Activated CD8-positive, alpha-beta memory T cell treated with anti-CD3 and anti-CD28 coated beads, Interleukin-2, amount 10 ng/mL, durations not matched to agents 7 days and 5 days (primary cell): ENCODE data around the gene MCTP2. TPM values are rescaled to one million over a fixed set of nuclear protein-coding genes. Genes with fewer than 3 reads are reported as not detected.

Experiments
- ATAC-seq: fragments of 150-1000 bp; cut with Tn5 transposase; one replicate; pipeline ENCODE4 v1.10.0; 2021; ENCODE audit warnings: moderate library complexity
- CTCF ChIA-PET: fragments of 350-600 bp; sonication (Branson Sonifier 250); formaldehyde crosslinking; loops from one replicate; lab custom pipeline; 2021; ENCODE audit warnings: antibody characterized with exemption; lab: Charles Lee
- DNase-seq: peaks from one replicate; pipeline ENCODE4 v3.0.0-alpha.2; 2020
- H3K27ac Mint-ChIP-seq: one replicate; pipeline ENCODE4 v1.8.0; 2021; ENCODE audit warnings: mild to moderate bottlenecking, mixed read lengths
- H3K27me3 Mint-ChIP-seq: one replicate; pipeline ENCODE4 v1.8.0; 2021; ENCODE audit warnings: mixed read lengths
- H3K36me3 Mint-ChIP-seq: one replicate; pipeline ENCODE4 v1.8.0; 2021; ENCODE audit warnings: mild to moderate bottlenecking, mixed read lengths
- H3K4me1 Mint-ChIP-seq: one replicate; pipeline ENCODE4 v1.8.0; 2021; ENCODE audit warnings: mixed read lengths
- H3K4me3 Mint-ChIP-seq: one replicate; pipeline ENCODE4 v1.8.0; 2021; ENCODE audit warnings: mild to moderate bottlenecking, moderate library complexity, mixed read lengths
- H3K9me3 Mint-ChIP-seq: one replicate; pipeline ENCODE4 v1.8.0; 2022; ENCODE audit warnings: low read depth, mixed read lengths
- total RNA-seq, 2 experiments: library from RNA; stranded (reverse); gene quantifications; one replicate each; pipeline ENCODE4 v1.2.3, GENCODE V29; 2021

The MCTP2 gene
- total RNA-seq, 2 experiments from 2014 or later = 67.2 to 83.8 TPM

- Mint-ChIP-seq H3K36me3 (peaks cover 47% of the 10 kb centered on the region), H3K4me1 (peaks cover 40% of the 10 kb centered on the region), H3K27me3 (no peaks in the 10 kb centered on the region), H3K4me3 (no peak overlapping the region), H3K27ac (no peak overlapping the region), H3K9me3 (no peaks in the 10 kb centered on the region)
- DNase-seq (no peak), ATAC-seq (no peak)
- CTCF ChIA-PET = interaction anchor here (0.6 to 9.1 kb wide), 4 partner anchors 8 to 164 kb away, joined by 3 to 199 read pairs (median 49); partner anchors contain the start of gene MCTP2
These were observed 96.1 kb downstream of the MCTP2 start for GRCh38 chr15:94327356-94327936.

- Mint-ChIP-seq H3K4me3 (no peak overlapping the region), H3K36me3 (peaks cover 36% of the 10 kb centered on the region), H3K27me3 (no peaks in the 10 kb centered on the region), H3K27ac (peak overlapping the region; percentile 25), H3K9me3 (no peaks in the 10 kb centered on the region), H3K4me1 (peaks cover 9% of the 10 kb centered on the region)
- CTCF ChIA-PET = interaction anchor here (0.8 to 2.8 kb wide), 4 partner anchors 10 to 212 kb away, joined by 3 to 17 read pairs (median 5); no protein-coding TSS in a partner anchor
- DNase-seq (no peak), ATAC-seq (no peak)
These were observed 100.4 kb downstream of the MCTP2 start for GRCh38 chr15:94331731-94332130.

GRCh38 chr15:94335616-94336015, 104.3 kb downstream of the MCTP2 start:
- H3K27me3 Mint-ChIP-seq = no peaks in the 10 kb centered on the region
- no peaks in the 10 kb centered on the region for H3K4me1 Mint-ChIP-seq
- no peaks in the 10 kb centered on the region for H3K9me3 Mint-ChIP-seq
- DNase-seq (no peak), ATAC-seq (no peak)
- CTCF ChIA-PET = interaction anchor here (1.0 to 3.7 kb wide), 3 partner anchors 8 to 12 kb away, joined by 3 to 24 read pairs (median 3); no protein-coding TSS in a partner anchor
- H3K36me3 Mint-ChIP-seq = peaks cover 23% of the 10 kb centered on the region
- no peak overlapping the region for H3K4me3 Mint-ChIP-seq
- H3K27ac Mint-ChIP-seq = no peak overlapping the region

GRCh38 chr15:94336817-94337467, 105.6 kb downstream of the MCTP2 start:
- ATAC-seq (no peak), DNase-seq (no peak)
- Mint-ChIP-seq H3K27me3 (no peaks in the 10 kb centered on the region), H3K36me3 (peaks cover 25% of the 10 kb centered on the region), H3K4me1 (no peaks in the 10 kb centered on the region), H3K4me3 (no peak overlapping the region), H3K27ac (no peak overlapping the region), H3K9me3 (no peaks in the 10 kb centered on the region)
- CTCF ChIA-PET = interaction anchor here (4.1 kb wide), 1 partner anchor 13 kb away, joined by 17 read pairs; no protein-coding TSS in a partner anchor

GRCh38 chr15:94338243-94338846, 107.0 kb downstream of the MCTP2 start:
- peaks cover 26% of the 10 kb centered on the region for H3K36me3 Mint-ChIP-seq
- no peaks in the 10 kb centered on the region for H3K9me3 Mint-ChIP-seq
- CTCF ChIA-PET = interaction anchor here (1.5 to 4.1 kb wide), 2 partner anchors 14 to 174 kb away, joined by 3 to 17 read pairs; no protein-coding TSS in a partner anchor
- H3K27me3 Mint-ChIP-seq = no peaks in the 10 kb centered on the region
- no peak overlapping the region for H3K4me3 Mint-ChIP-seq
- ATAC-seq (no peak), DNase-seq (no peak)
- H3K4me1 Mint-ChIP-seq = no peaks in the 10 kb centered on the region
- no peak overlapping the region for H3K27ac Mint-ChIP-seq

GRCh38 chr15:94346282-94346681, 114.9 kb downstream of the MCTP2 start:
- Mint-ChIP-seq H3K4me1 (peaks cover 5% of the 10 kb centered on the region), H3K9me3 (no peaks in the 10 kb centered on the region), H3K4me3 (no peak overlapping the region), H3K27ac (peak overlapping the region; percentile 4), H3K27me3 (no peaks in the 10 kb centered on the region), H3K36me3 (peaks cover 17% of the 10 kb centered on the region)
- CTCF ChIA-PET = interaction anchor here (1.1 to 1.4 kb wide), 3 partner anchors 11 to 97 kb away, joined by 3 to 4 read pairs (median 3); no protein-coding TSS in a partner anchor
- ATAC-seq (no peak), DNase-seq (no peak)

- H3K9me3 Mint-ChIP-seq = no peaks in the 10 kb centered on the region
- H3K27me3 Mint-ChIP-seq = no peaks in the 10 kb centered on the region
- no peak overlapping the region for H3K27ac Mint-ChIP-seq
- H3K36me3 Mint-ChIP-seq = peaks cover 33% of the 10 kb centered on the region
- H3K4me3 Mint-ChIP-seq = no peak overlapping the region
- H3K4me1 Mint-ChIP-seq = peaks cover 5% of the 10 kb centered on the region
- no peak for DNase-seq
- no peak for ATAC-seq
- CTCF ChIA-PET = interaction anchor here (1.3 kb wide), 1 partner anchor 12 kb away, joined by 3 read pairs; no protein-coding TSS in a partner anchor
These were observed 116.7 kb downstream of the MCTP2 start for GRCh38 chr15:94348084-94348483.

- no peaks in the 10 kb centered on the region for H3K27me3 Mint-ChIP-seq
- no peaks in the 10 kb centered on the region for H3K9me3 Mint-ChIP-seq
- H3K4me3 Mint-ChIP-seq = no peak overlapping the region
- DNase-seq = no peak
- no peak for ATAC-seq
- CTCF ChIA-PET = interaction anchor here (1.2 to 1.7 kb wide), 2 partner anchors 28 to 187 kb away, joined by 5 read pairs; no protein-coding TSS in a partner anchor
- no peak overlapping the region for H3K27ac Mint-ChIP-seq
- peaks cover 43% of the 10 kb centered on the region for H3K36me3 Mint-ChIP-seq
- peaks cover 2% of the 10 kb centered on the region for H3K4me1 Mint-ChIP-seq
These were observed 119.7 kb downstream of the MCTP2 start for GRCh38 chr15:94351031-94351535.

GRCh38 chr15:94352636-94353487, 121.5 kb downstream of the MCTP2 start:
- Mint-ChIP-seq H3K36me3 (peaks cover 43% of the 10 kb centered on the region), H3K9me3 (no peaks in the 10 kb centered on the region), H3K27me3 (no peaks in the 10 kb centered on the region), H3K4me3 (no peak overlapping the region), H3K4me1 (peaks cover 2% of the 10 kb centered on the region), H3K27ac (no peak overlapping the region)
- ATAC-seq (no peak), DNase-seq (no peak)
- CTCF ChIA-PET = interaction anchor here (0.8 to 1.1 kb wide), 2 partner anchors 9 kb away, joined by 3 read pairs; no protein-coding TSS in a partner anchor

GRCh38 chr15:94353488-94353820, 122.1 kb downstream of the MCTP2 start:
- CTCF ChIA-PET = interaction anchor here (0.8 to 1.1 kb wide), 2 partner anchors 9 to 10 kb away, joined by 3 read pairs; no protein-coding TSS in a partner anchor
- H3K27ac Mint-ChIP-seq = no peak overlapping the region

GRCh38 chr15:94354655-94355054, 123.3 kb downstream of the MCTP2 start:
- H3K9me3 Mint-ChIP-seq = no peaks in the 10 kb centered on the region
- H3K36me3 Mint-ChIP-seq = peaks cover 36% of the 10 kb centered on the region

More at GRCh38 chr15:94353488-94353820, 122.1 kb downstream of the MCTP2 start:
- no peaks in the 10 kb centered on the region for H3K27me3 Mint-ChIP-seq
- peaks cover 43% of the 10 kb centered on the region for H3K36me3 Mint-ChIP-seq
- ATAC-seq (no peak), DNase-seq (no peak)
- H3K4me3 Mint-ChIP-seq = no peak overlapping the region
- no peaks in the 10 kb centered on the region for H3K9me3 Mint-ChIP-seq
- peaks cover 1% of the 10 kb centered on the region for H3K4me1 Mint-ChIP-seq

GRCh38 chr15:94359716-94360115, 128.4 kb downstream of the MCTP2 start:
- Mint-ChIP-seq H3K4me3 (no peak overlapping the region), H3K9me3 (no peaks in the 10 kb centered on the region), H3K27me3 (no peaks in the 10 kb centered on the region), H3K4me1 (peaks cover 13% of the 10 kb centered on the region), H3K36me3 (peaks cover 34% of the 10 kb centered on the region), H3K27ac (peak overlapping the region; percentile 29)
- no peak for DNase-seq
- CTCF ChIA-PET = interaction anchor here (1.0 kb wide), 1 partner anchor 12 kb away, joined by 3 read pairs; no protein-coding TSS in a partner anchor
- peak; percentile 30 for ATAC-seq

More at GRCh38 chr15:94354655-94355054, 123.3 kb downstream of the MCTP2 start:
- no peak overlapping the region for H3K4me3 Mint-ChIP-seq
- ATAC-seq (no peak), DNase-seq (no peak)
- H3K4me1 Mint-ChIP-seq = peaks cover 6% of the 10 kb centered on the region
- no peak overlapping the region for H3K27ac Mint-ChIP-seq
- no peaks in the 10 kb centered on the region for H3K27me3 Mint-ChIP-seq
- CTCF ChIA-PET = no interaction called here
